ENCODE results near the gene ADGRD1.

Gene ADGRD1

GRCh38 chr12:131130311-131130911 lies 176.7 kb downstream of the ADGRD1 start:
- in situ Hi-C loops (cut with HindIII; ENCODE audit: low sequenced_read_pairs): no loop called here

- in situ Hi-C loops (cut with HindIII; ENCODE audit: low sequenced_read_pairs): no loop called here
These were observed 177.5 kb downstream of the ADGRD1 start for GRCh38 chr12:131131077-131131807.

- in situ Hi-C loops (cut with HindIII; ENCODE audit: low sequenced_read_pairs): no loop called here
These were observed 178.1 kb downstream of the ADGRD1 start for GRCh38 chr12:131131808-131132117.

GRCh38 chr12:131132118-131132892 lies 178.6 kb downstream of the ADGRD1 start:
- in situ Hi-C loops (cut with HindIII; ENCODE audit: low sequenced_read_pairs): no loop called here

- in situ Hi-C loops (cut with HindIII; ENCODE audit: low sequenced_read_pairs): no loop called here
These were observed 179.6 kb downstream of the ADGRD1 start for GRCh38 chr12:131133015-131133905.

- in situ Hi-C loops (cut with HindIII; ENCODE audit: low sequenced_read_pairs): no loop called here
These were observed 180.3 kb downstream of the ADGRD1 start for GRCh38 chr12:131133994-131134393.

- in situ Hi-C loops (cut with HindIII; ENCODE audit: low sequenced_read_pairs): no loop called here
These were observed 181.0 kb downstream of the ADGRD1 start for GRCh38 chr12:131134523-131135310.

- in situ Hi-C loops (cut with HindIII; ENCODE audit: low sequenced_read_pairs): no loop called here
These were observed 181.6 kb downstream of the ADGRD1 start for GRCh38 chr12:131135311-131135785.

- in situ Hi-C loops (cut with HindIII; ENCODE audit: low sequenced_read_pairs): no loop called here
These were observed 182.3 kb downstream of the ADGRD1 start for GRCh38 chr12:131135786-131136538.

GRCh38 chr12:131136539-131136872 lies 182.8 kb downstream of the ADGRD1 start:
- in situ Hi-C loops (cut with HindIII; ENCODE audit: low sequenced_read_pairs): no loop called here

- in situ Hi-C loops (cut with HindIII; ENCODE audit: low sequenced_read_pairs): no loop called here
These were observed 183.5 kb downstream of the ADGRD1 start for GRCh38 chr12:131137009-131137835.

- in situ Hi-C loops (cut with HindIII; ENCODE audit: low sequenced_read_pairs): no loop called here
These were observed 184.3 kb downstream of the ADGRD1 start for GRCh38 chr12:131137836-131138637.

GRCh38 chr12:131138638-131139362 lies 185.1 kb downstream of the ADGRD1 start:
- in situ Hi-C loops (cut with HindIII; ENCODE audit: low sequenced_read_pairs): no loop called here

- in situ Hi-C loops (cut with HindIII; ENCODE audit: low sequenced_read_pairs): no loop called here
These were observed 185.8 kb downstream of the ADGRD1 start for GRCh38 chr12:131139363-131140068.

- in situ Hi-C loops (cut with HindIII; ENCODE audit: low sequenced_read_pairs): no loop called here
These were observed 186.3 kb downstream of the ADGRD1 start for GRCh38 chr12:131140069-131140435.

GRCh38 chr12:131140697-131141096 lies 187.0 kb downstream of the ADGRD1 start:
- in situ Hi-C loops (cut with HindIII; ENCODE audit: low sequenced_read_pairs): no loop called here

- in situ Hi-C loops (cut with HindIII; ENCODE audit: low sequenced_read_pairs): no loop called here
These were observed 187.8 kb downstream of the ADGRD1 start for GRCh38 chr12:131141514-131141913.
